Measurements from ENCODE around the gene BCAS3. TPM values are rescaled to one million over a fixed set of nuclear protein-coding genes. Genes with fewer than 3 reads are reported as not detected.

Gene BCAS3
- total RNA-seq, 1 experiment from 2014 or later: 14.4 TPM

- H3K9me3 ChIP-seq (ENCODE audit: low read depth, low read length, poor library complexity, severe bottlenecking): no peaks in the 10 kb centered on the region
- POLR2A ChIA-PET (ENCODE audit: low non-redundant PET): no interaction called here
- H3K4me3 ChIP-seq (ENCODE audit: low read depth, low read length, poor library complexity, severe bottlenecking): no peak overlapping the region
- no peaks in the 10 kb centered on the region for H3K36me3 ChIP-seq (ENCODE audit: insufficient read depth, low read length, poor library complexity, severe bottlenecking)
- no peak overlapping the region for H3K27ac ChIP-seq (ENCODE audit: low read depth, low read length, poor library complexity, severe bottlenecking)
- BruUV-seq (replicated peaks): no TSS peak
- H3K27me3 ChIP-seq (replicated peaks; ENCODE audit: insufficient read depth, low read depth, low read length, poor library complexity): no peaks in the 10 kb centered on the region
- intact Hi-C loops (cut with micrococcal nuclease; ENCODE audit: unreplicated experiment): no loop called here
- no peaks in the 10 kb centered on the region for H3K4me1 ChIP-seq (ENCODE audit: insufficient read depth, low read length, poor library complexity, severe bottlenecking)
- no peak for DNase-seq (ENCODE audit: low spot score)
- CTCF ChIA-PET: no interaction called here
- no peak for TF ChIP-seq EZH2 (IDR thresholded peaks at IDR 0.05; ENCODE audit: borderline replicate concordance, low read depth, low read length, poor library complexity, severe bottlenecking)
- TF ChIP-seq CTCF (conservative IDR thresholded peaks at IDR 0.05; ENCODE audit: low read depth, low read length): no peak
These were observed 522.7 kb downstream of the BCAS3 start for GRCh38 chr17:61200339-61200715.

GRCh38 chr17:61201211-61201610 is 523.6 kb downstream of the BCAS3 start:
- Histone ChIP-seq H3K27me3 (replicated peaks; ENCODE audit: insufficient read depth, low read depth, low read length, poor library complexity) (no peaks in the 10 kb centered on the region), H3K4me3 (ENCODE audit: low read depth, low read length, poor library complexity, severe bottlenecking) (no peak overlapping the region), H3K27ac (ENCODE audit: low read depth, low read length, poor library complexity, severe bottlenecking) (no peak overlapping the region), H3K9me3 (ENCODE audit: low read depth, low read length, poor library complexity, severe bottlenecking) (no peaks in the 10 kb centered on the region), H3K36me3 (ENCODE audit: insufficient read depth, low read length, poor library complexity, severe bottlenecking) (no peaks in the 10 kb centered on the region), H3K4me1 (ENCODE audit: insufficient read depth, low read length, poor library complexity, severe bottlenecking) (no peaks in the 10 kb centered on the region)
- BruUV-seq (replicated peaks): no TSS peak
- DNase-seq (ENCODE audit: low spot score): no peak
- ChIA-PET CTCF (no interaction called here), POLR2A (ENCODE audit: low non-redundant PET) (no interaction called here)
- TF ChIP-seq EZH2 (IDR thresholded peaks at IDR 0.05; ENCODE audit: borderline replicate concordance, low read depth, low read length, poor library complexity, severe bottlenecking): no peak
- TF ChIP-seq CTCF (conservative IDR thresholded peaks at IDR 0.05; ENCODE audit: low read depth, low read length): no peak
- intact Hi-C loops (cut with micrococcal nuclease; ENCODE audit: unreplicated experiment): no loop called here

- ChIA-PET CTCF (no interaction called here), POLR2A (ENCODE audit: low non-redundant PET) (no interaction called here)
- intact Hi-C loops (cut with micrococcal nuclease; ENCODE audit: unreplicated experiment): no loop called here
- no peak for DNase-seq (ENCODE audit: low spot score)
- Histone ChIP-seq H3K27ac (ENCODE audit: low read depth, low read length, poor library complexity, severe bottlenecking) (no peak overlapping the region), H3K4me3 (ENCODE audit: low read depth, low read length, poor library complexity, severe bottlenecking) (no peak overlapping the region), H3K9me3 (ENCODE audit: low read depth, low read length, poor library complexity, severe bottlenecking) (no peaks in the 10 kb centered on the region), H3K4me1 (ENCODE audit: insufficient read depth, low read length, poor library complexity, severe bottlenecking) (no peaks in the 10 kb centered on the region), H3K36me3 (ENCODE audit: insufficient read depth, low read length, poor library complexity, severe bottlenecking) (no peaks in the 10 kb centered on the region), H3K27me3 (replicated peaks; ENCODE audit: insufficient read depth, low read depth, low read length, poor library complexity) (no peaks in the 10 kb centered on the region)
- BruUV-seq (replicated peaks): no TSS peak
- no peak for TF ChIP-seq CTCF (conservative IDR thresholded peaks at IDR 0.05; ENCODE audit: low read depth, low read length)
- TF ChIP-seq EZH2 (IDR thresholded peaks at IDR 0.05; ENCODE audit: borderline replicate concordance, low read depth, low read length, poor library complexity, severe bottlenecking): no peak
These were observed 524.9 kb downstream of the BCAS3 start for GRCh38 chr17:61202564-61202963.

Data from A673 (cell line).